Measurements from ENCODE around the gene RAP1GAP2.
"Not testable (repeated sequence)": the region's sequence is repeated elsewhere in the genome, so short reads cannot be mapped to it uniquely, and the experiment has no call there.

DNA sequence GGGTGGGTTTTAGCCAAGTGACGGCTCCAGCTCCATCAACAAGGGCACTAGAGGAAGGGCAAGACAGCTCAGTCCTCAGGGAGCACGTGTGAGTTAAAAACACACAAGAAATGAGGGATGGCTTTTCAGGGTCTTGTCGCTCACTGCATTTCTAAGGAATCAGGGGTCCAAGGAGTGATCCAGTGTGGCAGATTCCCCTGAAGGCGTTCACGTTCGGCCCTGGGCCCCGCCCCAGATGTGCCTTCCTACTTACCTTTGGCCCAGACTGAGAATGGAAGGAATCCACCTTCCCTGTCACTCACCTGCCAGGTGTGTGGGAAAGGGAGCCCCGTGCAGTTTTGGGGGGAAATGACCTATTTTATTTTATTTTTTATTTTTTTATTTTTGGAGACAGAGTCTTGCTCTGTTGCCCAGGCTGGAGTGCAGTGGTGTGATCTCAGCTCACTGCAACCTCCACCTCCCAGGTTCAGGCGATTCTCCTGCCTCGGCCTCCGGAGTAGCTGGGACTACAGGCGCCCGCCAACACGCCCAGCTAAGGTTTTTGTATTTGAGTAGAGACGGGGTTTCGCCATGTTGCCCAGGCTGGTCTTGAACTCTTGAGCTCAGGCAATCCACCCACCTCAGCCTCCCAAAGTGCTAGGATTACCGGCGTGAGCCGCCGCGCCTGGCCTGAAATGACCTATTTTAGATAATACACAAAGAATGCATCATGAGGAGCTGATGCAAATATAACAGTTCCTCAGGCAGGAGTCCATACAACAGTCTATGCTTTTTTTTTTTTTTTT is 195.3 kb downstream of the RAP1GAP2 start:
- not testable (repeated sequence) for TF ChIP-seq LEF1 (IDR thresholded peaks at IDR 0.05; ENCODE audit: borderline replicate concordance); FOXM1 (IDR thresholded peaks at IDR 0.05; ENCODE audit: borderline replicate concordance); SP1 (IDR thresholded peaks at IDR 0.05); NFRKB (IDR thresholded peaks at IDR 0.05); FOXK2 (IDR thresholded peaks at IDR 0.05); ARNT (IDR thresholded peaks at IDR 0.05); ZNF384 (IDR thresholded peaks at IDR 0.05); L3MBTL2 (conservative IDR thresholded peaks at IDR 0.05); BHLHE40 (IDR thresholded peaks at IDR 0.05; ENCODE audit: borderline replicate concordance); TARDBP (IDR thresholded peaks at IDR 0.05); HDGF (IDR thresholded peaks at IDR 0.05; ENCODE audit: borderline replicate concordance)

Measured in HEK293T (cell line).